CD4-positive, alpha-beta T cell treated with Interleukin-17A for 1 hour (primary cell): Measurements from ENCODE around the gene SMIM31.

Experiments
- DNase-seq: peaks from one replicate; pipeline ENCODE4 v3.0.0-alpha.2; 2020

SMIM31 gene

DNA sequence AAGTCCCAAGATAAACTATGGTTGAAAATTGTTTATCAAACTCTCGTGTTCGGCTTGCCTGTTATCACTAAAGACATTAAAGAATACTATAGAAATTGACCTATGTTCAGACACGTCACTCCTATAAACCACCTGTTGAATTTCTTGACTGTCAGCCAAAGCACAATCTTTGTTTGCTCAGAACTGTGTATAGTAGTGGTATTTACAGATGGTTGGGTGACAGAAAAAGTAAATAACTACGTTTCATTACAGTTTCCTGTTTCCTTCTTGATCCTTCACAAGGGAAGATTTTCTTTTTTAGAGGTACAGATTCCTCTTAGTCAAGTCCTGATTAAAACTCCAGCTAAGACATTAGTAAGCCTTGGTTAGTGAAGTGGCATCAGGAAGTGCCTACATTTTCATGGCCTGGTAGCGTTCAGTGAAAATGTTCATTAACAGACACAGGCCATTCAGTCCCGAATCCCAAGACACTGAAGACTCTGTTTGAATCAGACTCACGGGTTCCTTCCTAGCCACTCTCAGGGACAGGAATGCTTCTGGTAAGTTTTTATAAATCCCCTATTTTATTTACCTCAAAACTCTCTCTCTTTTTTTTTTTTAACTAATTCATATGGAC lies at the start of gene SMIM31:
TSS of gene SMIM31 (plus strand) at position 259 of the 616 bp plus-strand sequence. CDS start 16,313 bp downstream, outside the sequence.
- no peak for DNase-seq

DNA sequence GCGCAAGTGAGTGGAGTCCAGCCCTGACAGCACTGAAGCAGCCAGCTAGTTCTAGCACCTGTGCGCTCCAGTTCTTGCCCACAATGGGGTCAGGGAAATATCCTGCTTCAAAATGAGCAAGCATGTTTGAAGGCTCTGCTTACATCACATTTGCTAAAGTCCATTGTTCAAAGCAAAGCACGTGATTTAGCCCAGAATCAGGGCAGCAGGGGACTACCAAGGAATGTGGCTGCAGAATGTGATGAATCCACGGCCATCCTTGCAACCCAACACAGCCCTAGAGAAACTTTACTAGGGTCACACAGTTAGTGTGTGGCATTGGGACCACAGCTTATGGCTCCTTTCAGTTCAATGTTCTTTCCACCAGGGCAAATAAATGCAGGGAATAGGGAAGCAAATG lies 47.3 kb upstream of the SMIM31 start:
- DNase-seq = no peak

DNA sequence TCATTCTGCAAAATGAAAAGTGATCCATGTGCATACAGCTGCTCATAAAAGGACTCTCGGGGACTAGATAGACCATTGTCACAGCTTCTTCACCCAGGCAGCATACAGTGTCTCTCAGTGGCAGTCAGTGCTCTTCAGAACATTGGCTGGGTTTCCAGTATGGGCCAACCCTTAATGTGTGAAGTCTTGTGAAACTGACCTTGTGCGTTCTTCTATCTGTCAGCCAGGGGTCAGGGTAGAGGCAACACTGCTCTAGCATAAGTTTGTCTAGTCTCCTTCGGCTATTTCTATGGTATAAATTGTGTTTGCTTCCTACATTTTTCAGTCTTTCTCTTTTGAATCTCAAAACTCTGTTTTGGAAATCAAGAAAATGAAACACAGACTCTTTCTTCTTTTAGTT lies 37.0 kb upstream of the SMIM31 start:
- DNase-seq = no peak

DNA sequence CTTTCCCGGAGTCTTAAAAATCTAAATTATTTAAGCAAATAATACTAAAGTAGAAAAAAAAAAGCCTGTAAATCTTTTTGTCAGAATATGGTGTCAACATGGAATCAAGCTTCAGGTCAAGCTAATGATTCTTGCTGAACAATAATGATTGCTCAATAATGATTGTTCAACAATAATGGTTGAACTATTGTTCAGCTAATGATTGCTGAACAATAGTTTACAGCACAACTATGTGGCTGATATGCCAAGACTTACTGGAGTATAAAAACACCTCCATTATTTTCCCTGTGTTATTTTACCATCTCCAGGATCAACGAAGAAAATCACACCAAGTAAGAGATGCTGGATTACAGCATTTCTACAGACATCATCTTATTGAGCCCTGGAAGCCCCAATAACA lies 35.1 kb upstream of the SMIM31 start:
- no peak for DNase-seq

DNA sequence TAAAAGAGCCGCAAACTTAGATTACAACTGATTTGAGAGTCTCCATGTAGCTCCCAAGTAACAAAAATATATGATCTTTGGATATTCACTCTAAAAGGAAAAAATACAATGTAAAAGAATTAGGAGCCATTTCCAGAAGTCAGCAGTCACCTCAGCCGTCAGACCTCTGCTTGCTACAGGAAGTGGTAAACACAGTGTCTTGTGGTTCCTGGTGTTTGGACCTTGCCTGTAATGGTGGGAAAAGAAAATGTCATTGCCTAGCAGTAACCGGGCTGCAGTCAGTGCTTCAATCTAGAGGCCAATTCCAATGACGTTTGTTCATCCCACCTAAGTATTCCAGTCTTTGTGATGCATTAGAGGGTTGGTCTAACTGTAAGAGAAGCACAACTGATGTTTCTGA lies 28.9 kb upstream of the SMIM31 start:
- no peak for DNase-seq

DNA sequence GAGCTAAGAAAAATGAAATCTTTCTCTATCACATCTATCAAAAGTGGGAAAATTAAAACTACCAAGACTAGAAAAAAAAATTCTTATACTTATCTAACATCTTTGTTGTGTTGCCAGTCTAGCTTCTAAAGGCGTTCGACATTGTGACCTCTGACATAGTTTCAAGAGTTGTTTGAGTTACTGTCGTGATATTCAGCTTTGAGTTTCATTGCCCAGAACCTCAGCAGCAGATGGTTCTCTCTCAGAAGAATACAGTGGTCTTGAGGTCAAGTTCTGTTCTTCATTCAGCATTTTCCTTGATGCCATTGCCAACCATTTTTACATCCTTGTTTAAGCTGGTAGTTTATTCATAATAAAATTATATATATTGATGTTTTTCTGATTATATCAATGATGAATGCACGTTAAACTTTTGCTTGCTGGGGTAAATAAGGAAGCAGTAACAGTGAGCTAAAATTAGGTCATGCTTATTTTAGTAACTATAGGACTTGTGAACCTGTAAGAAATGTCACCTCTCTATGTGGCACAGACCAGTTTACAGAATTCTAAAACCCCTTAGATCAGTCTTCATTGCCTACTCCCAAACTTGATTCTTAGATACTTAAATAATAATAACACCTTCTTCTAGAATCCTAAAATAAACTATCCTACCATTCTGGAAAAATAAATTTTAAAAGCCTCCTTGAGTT lies 23.1 kb upstream of the SMIM31 start:
- no peak for DNase-seq

DNA sequence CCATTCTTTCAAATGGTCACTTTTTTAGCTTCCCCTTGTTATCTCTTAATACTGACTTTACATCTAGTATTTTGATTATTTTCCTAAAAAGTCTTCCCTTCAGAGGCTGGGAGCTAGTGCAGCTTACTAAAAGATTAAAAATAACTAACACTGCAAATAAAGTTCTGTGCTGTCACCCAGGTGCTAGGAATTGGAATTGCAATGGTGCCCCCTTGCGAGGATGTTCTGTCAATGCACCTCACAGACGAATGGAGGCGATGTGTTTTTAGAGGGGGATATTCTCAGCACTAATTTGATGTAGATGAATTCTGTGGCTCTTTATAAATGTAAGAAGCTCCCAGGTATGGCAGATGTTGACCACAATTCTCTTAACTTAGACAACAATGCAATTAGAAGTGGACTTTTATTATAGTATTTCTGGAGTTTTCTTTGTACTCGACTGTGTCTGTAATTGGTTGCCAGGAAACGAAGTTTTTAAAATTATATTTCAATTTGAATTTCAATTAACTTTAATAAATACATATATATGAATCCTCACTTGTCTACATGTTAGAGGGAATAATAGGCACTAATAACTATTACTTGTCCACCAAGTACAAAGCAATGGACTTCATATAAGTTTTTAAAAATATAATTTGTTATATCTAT lies 22.0 kb upstream of the SMIM31 start:
- DNase-seq = peak; percentile 50

DNA sequence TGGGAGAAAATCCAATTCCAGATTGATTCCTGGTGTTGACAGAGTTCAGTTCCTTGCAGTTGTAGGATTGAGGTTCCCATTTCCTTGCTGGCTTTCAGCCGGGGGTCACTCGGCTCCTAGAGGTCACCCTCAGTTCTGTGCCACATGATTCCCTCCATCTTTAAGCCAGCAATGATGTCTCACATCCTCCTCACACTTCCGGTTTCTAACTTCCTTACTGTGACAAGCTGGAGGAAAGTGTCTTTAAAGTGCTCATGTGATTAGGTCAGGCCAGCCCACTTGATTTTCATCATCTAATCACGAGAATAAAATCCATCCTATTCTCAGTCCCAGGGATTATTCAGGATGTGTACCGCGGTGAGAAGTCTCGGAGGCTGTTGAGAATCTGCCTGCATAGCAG lies 19.4 kb upstream of the SMIM31 start:
- no peak for DNase-seq

DNA sequence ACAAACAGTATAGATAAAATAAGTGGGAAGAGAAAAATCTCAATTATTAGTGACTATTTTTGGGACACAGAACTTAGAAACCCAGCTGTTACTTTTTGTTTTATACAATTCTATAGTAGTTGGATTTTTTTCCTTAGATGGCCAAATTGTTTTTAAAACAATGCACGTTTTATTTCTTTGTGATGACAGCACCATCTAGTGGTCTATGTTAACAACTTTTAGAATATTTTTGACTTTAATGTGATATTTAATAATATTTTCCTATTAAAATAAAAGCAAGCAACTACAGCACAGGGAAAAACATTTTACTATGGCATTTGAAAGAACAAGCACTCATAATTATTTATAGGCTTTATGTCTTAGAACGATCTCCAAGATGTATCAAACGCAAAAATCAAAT lies 5.6 kb upstream of the SMIM31 start:
- no peak for DNase-seq

DNA sequence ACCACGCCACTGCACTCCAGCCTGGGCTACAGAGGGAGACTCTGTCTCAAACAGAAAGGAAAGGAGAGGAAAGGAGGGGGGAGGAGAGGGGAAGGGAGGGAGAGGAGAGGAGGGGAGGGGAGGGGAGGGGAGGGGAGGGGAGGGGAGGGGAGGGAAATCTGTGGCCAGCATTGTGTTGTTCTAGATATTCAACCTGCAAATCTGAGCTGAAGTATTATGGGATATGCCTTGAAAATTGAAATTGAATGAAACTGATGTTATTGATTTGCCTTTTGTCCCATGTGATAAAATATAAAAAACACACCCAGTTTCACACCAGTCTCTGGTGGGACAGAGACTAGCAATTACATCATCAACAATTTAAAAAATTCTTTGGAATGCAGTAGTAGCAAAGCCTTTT lies 1.5 kb downstream of the SMIM31 start:
- DNase-seq = no peak

DNA sequence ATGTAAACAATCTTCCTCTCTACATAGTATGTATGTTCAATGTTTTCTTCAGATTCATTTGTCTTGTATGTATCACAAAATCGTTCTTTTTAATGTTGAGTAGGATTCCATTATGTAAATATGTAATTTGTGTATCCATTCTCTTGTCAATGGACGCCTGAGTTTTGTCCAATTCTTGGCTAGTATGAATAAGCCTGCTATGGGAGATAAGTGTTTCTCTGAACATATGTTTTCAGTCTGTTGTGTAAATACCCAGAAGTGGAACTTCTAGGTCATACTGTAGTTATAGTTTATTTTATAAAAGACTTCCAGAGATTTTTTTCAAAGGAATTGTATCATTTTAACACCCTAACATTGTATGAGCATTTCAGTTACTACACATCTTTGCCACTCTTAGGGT lies 2.8 kb downstream of the SMIM31 start:
- no peak for DNase-seq

DNA sequence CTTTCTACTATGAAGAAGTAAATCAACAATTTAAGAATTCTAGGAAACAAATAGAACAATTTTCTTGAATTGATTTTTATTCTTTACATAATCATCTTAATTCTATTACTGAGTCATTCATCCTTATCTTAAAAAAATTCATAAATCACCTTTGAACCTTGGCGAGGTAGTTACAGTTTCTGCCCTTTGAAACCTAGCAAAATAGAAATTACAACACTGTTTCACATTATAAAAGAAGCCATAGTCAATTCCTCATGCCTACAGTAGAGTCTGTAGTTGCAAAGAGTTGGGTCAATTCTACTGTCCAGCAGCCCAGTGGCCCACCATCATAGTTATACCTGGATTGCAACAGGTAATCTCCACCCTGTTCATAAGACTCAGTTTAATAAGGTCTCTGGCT lies 7.3 kb downstream of the SMIM31 start:
- DNase-seq = no peak

DNA sequence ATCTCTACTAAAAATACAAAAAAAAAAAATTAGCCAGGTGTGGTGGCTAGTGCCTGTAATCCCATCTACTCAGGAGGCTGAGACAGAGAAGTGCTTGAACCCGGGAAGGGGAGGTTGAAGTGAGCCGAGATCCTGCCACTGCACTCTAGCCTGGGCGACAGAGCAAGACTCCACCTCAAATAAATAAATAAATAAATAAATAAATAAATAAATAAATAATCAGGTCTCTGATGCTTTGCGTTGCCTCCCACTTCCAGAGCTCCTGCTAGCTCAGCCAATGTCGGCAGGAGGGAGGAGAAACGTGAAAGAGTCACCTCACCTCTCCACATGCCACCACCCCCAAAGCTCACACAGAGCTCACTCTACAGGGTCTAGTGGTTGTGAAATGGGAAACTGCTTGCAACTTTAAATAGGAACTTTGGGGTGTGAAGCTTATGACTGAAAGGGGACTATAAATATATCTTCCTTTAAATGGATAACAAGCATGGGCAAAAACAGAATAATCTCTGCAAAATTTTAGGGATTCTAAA lies 7.9 kb downstream of the SMIM31 start:
- no peak for DNase-seq

DNA sequence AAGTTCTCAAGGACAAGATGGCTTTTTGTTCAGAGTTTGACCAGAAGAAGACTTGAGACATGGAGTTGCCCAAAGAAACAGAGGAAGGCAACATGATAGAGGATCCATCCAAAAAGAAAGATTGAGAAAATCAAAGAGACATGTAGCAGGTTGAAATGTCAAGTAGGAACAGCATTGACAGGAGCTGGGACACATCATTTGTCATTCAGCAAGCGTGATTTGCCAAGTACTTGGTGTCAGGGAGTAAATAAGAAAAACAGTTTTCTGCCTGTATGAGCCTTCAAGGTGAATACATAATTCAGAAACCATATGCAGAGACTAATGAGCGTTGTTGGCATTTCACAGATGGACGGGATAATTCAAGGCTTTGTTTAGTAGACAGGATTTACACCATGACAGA lies 11.2 kb downstream of the SMIM31 start:
- DNase-seq = no peak

DNA sequence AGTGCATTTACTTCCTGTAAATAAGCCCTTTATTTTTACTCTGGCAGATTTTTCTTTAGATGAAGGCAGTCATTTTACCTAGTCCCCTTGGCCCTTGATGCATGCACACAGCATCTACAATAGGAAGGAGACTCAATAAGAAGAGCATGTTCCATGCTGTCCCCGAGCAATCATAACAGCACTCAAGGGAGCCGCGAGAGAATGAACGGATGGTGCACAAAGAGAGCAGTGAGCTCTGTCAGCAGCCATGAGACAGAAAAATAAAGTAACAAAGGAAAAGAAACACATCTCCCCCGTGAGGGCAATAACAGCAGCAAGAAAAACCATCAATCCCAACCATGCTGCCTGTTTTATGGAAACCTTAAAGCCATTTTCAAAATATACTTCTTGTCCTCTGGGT lies 11.9 kb downstream of the SMIM31 start:
- no peak for DNase-seq

DNA sequence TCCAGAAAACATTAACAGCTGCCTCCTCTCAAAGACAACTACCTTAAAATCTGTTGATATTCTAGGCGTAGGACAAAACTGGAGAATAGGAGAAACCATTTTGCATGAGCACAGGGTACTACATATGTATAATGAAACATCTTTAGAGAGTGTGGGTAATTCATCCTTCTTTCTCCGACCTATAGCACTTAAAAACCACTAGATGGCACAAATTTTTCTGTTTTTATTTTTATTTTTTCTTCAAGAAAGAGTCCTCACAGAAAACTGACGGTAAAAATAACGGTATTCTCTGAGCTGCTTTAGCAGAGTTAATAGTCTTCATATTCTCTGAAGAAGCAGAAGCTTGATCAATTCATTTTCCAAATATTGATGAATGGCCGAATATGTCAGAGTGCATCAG lies 14.6 kb downstream of the SMIM31 start:
- DNase-seq = no peak

DNA sequence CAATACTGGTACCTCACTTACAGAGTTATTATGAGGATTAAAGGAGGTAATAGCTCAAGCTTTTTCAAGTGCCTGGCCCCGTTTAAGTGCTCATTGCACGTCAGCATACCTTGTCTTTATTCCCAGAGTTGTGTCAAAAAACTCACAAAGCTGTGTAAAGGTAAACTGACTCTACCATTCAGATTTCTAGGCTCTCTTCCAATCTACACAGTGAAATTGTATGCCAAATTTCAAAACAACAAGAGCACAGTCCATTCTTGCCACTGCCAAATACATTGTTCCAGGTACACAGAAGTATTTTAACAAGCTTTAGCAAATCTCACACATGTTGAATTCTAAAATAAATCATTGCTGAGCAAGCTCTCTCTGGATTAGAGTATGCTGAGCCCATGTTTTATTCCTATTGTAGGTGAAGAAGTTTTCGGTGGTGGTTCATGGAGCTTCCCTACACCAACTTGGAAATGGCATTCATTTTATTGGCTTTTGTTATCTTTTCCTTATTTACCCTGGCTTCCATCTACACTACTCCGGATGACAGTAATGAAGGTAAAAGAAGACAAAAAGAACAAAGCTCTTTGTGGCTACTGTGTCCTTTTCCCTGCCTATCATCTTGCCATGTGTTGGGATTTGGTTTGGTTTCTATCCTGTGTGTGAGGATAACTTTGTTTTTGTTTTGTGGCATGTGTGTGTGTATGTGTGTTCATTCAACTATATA lies 16.2 kb downstream of the SMIM31 start:
- no peak for DNase-seq

DNA sequence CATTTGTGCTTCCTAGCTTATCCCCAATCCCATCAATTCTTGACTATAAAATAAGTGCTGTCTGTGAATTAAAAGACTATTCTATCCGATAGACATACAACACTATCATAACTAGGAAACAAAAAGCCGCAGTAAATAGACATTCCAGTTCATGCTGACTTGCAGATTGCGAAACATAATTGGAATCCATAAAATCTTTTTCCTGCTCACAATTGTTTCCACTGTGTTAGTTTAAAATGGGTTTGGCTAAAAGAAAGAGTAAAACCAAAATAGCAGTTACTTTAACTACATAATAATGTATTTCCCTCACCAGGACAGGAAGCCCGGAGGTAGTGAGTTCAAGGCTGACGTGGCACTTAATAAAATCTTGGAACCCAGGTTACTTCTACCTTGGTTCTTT lies 17.2 kb downstream of the SMIM31 start:
- DNase-seq = no peak

DNA sequence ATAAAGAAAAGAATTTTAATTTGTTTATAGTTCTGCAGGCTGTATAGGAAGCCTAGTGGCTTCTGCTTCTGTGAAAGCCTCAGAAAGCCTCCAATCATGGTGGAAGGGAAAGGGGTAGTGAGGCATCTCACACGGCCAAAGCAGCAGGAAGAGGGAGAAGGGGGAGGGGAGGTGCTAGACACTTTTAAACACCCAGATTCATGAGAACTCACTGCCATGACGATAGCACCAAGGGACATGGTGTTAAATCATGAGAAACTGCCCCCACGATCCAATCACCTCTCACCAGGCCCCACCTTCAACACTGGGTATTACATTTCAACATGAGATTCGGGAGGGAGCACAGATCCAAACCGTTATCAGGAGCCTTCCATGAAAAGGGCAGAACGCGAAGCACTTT lies 18.1 kb downstream of the SMIM31 start:
- DNase-seq = no peak

DNA sequence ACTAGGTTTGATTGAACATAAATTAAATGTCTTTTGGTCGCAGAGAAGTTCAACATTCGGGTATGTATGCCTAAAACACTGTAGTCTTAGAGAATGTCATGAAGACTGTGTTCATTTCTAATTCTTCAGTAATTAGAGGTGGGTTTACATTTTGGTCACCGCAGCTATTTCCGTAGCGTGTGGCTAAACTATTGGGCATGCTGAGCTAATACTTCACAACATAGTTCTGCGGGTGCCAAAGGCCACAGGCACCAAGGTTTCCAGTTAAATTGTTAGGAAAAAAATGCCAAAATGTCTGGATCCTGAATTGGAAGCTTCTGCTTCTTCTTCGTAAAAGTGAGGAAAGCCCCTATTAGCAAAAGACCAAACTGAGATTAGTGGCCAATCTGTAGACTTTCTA lies 25.1 kb downstream of the SMIM31 start:
- DNase-seq = no peak

DNA sequence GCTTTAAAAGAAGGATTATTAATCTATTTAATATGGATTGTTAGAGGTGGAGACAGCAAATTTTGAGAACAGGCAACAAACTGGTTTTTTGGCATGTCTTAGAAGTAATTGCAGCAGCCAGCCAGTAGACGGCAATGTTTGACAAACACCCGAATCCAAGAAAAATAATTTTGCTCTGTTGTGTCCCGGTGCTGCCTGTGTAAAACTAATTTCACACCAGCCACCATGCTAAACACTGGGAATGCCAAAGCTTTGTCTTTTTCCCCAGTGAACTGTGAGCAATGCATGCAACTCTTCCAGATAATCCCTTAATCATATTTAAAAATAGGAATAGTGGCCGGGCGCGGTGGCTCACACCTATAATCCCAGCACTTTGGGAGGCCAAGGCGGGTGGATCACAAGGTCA lies 25.9 kb downstream of the SMIM31 start:
- no peak for DNase-seq

DNA sequence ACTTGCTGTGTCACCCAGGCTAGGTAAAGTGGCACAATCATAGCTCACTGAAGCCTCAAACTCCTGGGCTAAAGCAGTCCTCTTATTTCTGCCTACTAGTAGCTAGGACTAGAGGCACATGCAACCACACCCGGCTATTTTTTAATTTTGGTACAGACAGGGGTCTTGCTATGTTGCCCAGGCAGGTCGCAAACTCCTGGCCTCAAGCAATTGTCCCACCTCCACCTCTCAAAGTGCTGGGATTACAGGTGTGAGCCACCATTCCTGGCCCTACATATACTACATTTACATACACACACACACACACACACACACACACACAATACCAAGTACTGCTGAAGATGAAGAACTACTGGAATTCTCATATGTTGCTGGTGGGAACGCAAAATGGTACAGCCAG lies 26.9 kb downstream of the SMIM31 start:
- DNase-seq = no peak

DNA sequence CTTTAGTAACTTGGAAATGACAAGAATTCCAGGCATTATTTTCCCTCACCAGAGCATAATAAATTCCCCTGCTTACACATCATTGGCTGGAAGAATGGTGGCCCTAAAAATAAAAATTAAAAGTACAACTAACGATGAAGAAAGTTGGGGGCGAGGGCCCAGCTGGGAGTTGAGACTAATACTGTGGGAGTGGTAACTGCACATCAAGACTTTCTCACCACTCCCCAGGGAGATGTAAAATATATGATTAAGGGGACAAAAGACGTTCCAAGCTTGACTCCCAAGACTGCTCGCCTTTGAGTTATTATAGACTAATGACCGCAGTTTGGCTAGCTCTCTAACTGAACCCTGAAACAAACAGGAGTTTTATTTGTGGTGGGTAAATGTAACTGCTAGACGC lies 30.0 kb downstream of the SMIM31 start:
- DNase-seq = no peak

DNA sequence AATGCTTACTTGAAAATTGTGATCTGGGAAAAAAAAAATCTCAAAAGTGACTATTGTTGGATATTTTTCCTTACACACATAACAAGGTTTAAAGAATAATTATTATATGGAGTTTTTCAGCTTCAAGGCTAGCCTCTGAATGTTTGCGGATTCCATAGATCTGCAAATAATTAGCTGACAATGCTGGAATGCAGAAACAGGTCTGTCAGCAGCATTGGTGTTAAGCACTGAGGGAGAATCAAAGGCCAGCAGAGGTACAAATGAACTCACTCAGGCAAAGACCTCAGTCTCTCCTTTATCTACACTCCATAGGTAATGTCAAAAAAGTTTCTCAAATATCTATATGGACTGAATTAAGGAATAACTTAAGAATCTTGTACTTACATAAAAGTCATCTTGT lies 35.1 kb downstream of the SMIM31 start:
- DNase-seq = no peak
